HG03196 (cell line): ENCODE results near the gene API5.
"Not testable (repeated sequence)": the region's sequence is repeated elsewhere in the genome, so short reads cannot be mapped to it uniquely, and the experiment has no call there.

Experiments used
- ATAC-seq: cut with Tn5 transposase; IDR thresholded peaks from one replicate; pipeline ENCODE4 v1.9.1; 2021; ENCODE audit not compliant: unreplicated experiment

API5 gene

GRCh38 chr11:43311791-43312607, at the start of gene API5:
Gene API5 (plus strand): TSS chr11:43311996. CDS start chr11:43312128, 132 bp downstream.
- peak; percentile 99 for ATAC-seq

- ATAC-seq, result no peak
These were observed 43.8 kb upstream of the API5 start for GRCh38 chr11:43267856-43268580.

GRCh38 chr11:43268786-43269185, 43.0 kb upstream of the API5 start:
- no peak for ATAC-seq

GRCh38 chr11:43269254-43269918, 42.4 kb upstream of the API5 start:
- no peak for ATAC-seq

GRCh38 chr11:43270468-43270867, 41.3 kb upstream of the API5 start:
- ATAC-seq, result no peak

- ATAC-seq, result no peak
These were observed 33.4 kb upstream of the API5 start for GRCh38 chr11:43278193-43278956.

GRCh38 chr11:43282607-43283440, 29.0 kb upstream of the API5 start:
- peak; percentile 81 for ATAC-seq

GRCh38 chr11:43285826-43286225, 26.0 kb upstream of the API5 start:
- no peak for ATAC-seq

- ATAC-seq, result no peak
These were observed 22.4 kb upstream of the API5 start for GRCh38 chr11:43289368-43289767.

- ATAC-seq, result no peak
These were observed 13.4 kb upstream of the API5 start for GRCh38 chr11:43298397-43298796.

- ATAC-seq, result no peak
These were observed 4.2 kb downstream of the API5 start for GRCh38 chr11:43315966-43316365.

GRCh38 chr11:43316451-43316850, 4.7 kb downstream of the API5 start:
- ATAC-seq, result no peak

GRCh38 chr11:43327987-43328386, 16.2 kb downstream of the API5 start:
- no peak for ATAC-seq

- no peak for ATAC-seq
These were observed 16.7 kb downstream of the API5 start for GRCh38 chr11:43328482-43328881.

GRCh38 chr11:43341159-43341558, 29.4 kb downstream of the API5 start:
- no peak for ATAC-seq

- ATAC-seq, result not testable (repeated sequence)
These were observed 39.6 kb downstream of the API5 start for GRCh38 chr11:43351426-43351825.

- no peak for ATAC-seq
These were observed 42.5 kb downstream of the API5 start for GRCh38 chr11:43354311-43354710.

- no peak for ATAC-seq
These were observed 44.5 kb downstream of the API5 start for GRCh38 chr11:43356336-43356735.

GRCh38 chr11:43358279-43358800, 46.5 kb downstream of the API5 start:
- ATAC-seq, result no peak
